PFSK-1 (cell line): Measurements from ENCODE around the gene IPO11.

ENCODE experiments used
- FOXP2 ChIP-seq: optimal IDR thresholded peaks from 2 replicates; pipeline ENCODE3; 2011; ENCODE audit warnings: borderline replicate concordance, control low read depth, inconsistent platforms; ENCODE audit not compliant: insufficient read depth; ENCODE audit errors: extremely low read length, extremely low read depth
- POLR2AphosphoS5 ChIP-seq: IDR thresholded peaks from 2 replicates; pipeline ENCODE4 v1.6.1; 2012; ENCODE audit warnings: low read depth, mild to moderate bottlenecking, control low read depth, low read length, moderate library complexity
- SIN3A ChIP-seq: IDR thresholded peaks from 2 replicates; pipeline ENCODE4 v1.6.1; 2012; ENCODE audit warnings: mild to moderate bottlenecking, low read length, moderate library complexity, borderline replicate concordance; ENCODE audit not compliant: insufficient read depth
- TAF1 ChIP-seq: IDR thresholded peaks from 2 replicates; pipeline ENCODE4 v1.6.1; 2012; ENCODE audit warnings: low read length, control low read depth, borderline replicate concordance; ENCODE audit not compliant: insufficient read depth
- TF ChIP-seq, protein P1 (sequence below), 2 experiments: IDR thresholded peaks; 2 replicates each; pipeline versions ENCODE4 v1.6.1 to v1.8.0; 2011 to 2012; ENCODE audit warnings: low read depth in 2 of 2, low read length in 2 of 2, control low read depth in 1 of 2, inconsistent platforms in 1 of 2, mild to moderate bottlenecking in 1 of 2, moderate library complexity in 1 of 2; ENCODE audit not compliant: insufficient read depth in 1 of 2

Gene IPO11

DNA sequence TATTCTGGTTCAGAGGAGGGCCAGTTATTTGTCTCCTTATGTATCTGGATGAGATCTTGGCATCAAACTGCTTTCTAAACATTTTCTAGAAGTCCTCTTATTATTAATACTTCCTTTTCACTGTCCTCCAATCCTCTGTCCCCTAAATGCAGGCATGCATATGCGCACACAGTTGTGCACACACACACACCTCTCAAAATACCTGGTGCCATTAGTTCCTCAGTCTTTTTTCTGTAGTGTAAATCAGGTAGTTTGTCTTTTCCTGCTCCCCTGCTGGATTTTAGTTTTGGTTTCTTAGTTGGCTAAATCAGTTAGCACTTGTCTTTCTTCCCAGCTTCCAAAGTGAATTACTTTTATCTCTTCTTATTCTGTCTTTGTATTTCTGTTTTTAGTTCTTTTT, 110.2 kb downstream of the IPO11 start:
- no peak for TF ChIP-seq POLR2AphosphoS5
- no peak for TF ChIP-seq TAF1
- TF ChIP-seq SIN3A: no peak
- no peak for TF ChIP-seq FOXP2
- TF ChIP-seq, protein P1, sequence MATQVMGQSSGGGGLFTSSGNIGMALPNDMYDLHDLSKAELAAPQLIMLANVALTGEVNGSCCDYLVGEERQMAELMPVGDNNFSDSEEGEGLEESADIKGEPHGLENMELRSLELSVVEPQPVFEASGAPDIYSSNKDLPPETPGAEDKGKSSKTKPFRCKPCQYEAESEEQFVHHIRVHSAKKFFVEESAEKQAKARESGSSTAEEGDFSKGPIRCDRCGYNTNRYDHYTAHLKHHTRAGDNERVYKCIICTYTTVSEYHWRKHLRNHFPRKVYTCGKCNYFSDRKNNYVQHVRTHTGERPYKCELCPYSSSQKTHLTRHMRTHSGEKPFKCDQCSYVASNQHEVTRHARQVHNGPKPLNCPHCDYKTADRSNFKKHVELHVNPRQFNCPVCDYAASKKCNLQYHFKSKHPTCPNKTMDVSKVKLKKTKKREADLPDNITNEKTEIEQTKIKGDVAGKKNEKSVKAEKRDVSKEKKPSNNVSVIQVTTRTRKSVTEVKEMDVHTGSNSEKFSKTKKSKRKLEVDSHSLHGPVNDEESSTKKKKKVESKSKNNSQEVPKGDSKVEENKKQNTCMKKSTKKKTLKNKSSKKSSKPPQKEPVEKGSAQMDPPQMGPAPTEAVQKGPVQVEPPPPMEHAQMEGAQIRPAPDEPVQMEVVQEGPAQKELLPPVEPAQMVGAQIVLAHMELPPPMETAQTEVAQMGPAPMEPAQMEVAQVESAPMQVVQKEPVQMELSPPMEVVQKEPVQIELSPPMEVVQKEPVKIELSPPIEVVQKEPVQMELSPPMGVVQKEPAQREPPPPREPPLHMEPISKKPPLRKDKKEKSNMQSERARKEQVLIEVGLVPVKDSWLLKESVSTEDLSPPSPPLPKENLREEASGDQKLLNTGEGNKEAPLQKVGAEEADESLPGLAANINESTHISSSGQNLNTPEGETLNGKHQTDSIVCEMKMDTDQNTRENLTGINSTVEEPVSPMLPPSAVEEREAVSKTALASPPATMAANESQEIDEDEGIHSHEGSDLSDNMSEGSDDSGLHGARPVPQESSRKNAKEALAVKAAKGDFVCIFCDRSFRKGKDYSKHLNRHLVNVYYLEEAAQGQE (IDR thresholded peaks at IDR 0.05; ENCODE audit: insufficient read depth in 1 of 2, low read depth in 2 of 2, low read length in 2 of 2): no peak

DNA sequence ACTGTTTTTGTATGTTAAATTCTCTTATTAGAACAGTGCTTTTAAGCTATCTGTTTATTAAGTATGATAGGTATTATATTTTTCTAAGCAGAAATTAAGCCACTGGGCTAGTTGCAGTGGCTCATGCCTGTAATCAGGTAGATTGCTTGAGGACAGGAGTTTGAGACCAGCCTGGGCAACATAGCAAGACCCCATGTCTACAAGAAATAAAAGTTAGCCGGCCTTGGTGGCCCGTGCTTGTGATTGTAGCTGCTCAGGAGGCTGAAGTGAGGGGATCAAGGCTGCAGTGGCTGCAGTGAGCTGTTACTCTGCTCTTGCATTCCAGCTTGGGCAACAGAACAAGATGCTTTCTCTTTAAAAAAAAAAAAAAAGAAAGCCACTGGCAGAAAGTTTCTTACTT, 121.0 kb downstream of the IPO11 start:
- no peak for TF ChIP-seq FOXP2
- TF ChIP-seq, protein P1 (IDR thresholded peaks at IDR 0.05; ENCODE audit: insufficient read depth in 1 of 2, low read depth in 2 of 2, low read length in 2 of 2): no peak
- TF ChIP-seq TAF1: no peak
- no peak for TF ChIP-seq SIN3A
- TF ChIP-seq POLR2AphosphoS5: no peak

DNA sequence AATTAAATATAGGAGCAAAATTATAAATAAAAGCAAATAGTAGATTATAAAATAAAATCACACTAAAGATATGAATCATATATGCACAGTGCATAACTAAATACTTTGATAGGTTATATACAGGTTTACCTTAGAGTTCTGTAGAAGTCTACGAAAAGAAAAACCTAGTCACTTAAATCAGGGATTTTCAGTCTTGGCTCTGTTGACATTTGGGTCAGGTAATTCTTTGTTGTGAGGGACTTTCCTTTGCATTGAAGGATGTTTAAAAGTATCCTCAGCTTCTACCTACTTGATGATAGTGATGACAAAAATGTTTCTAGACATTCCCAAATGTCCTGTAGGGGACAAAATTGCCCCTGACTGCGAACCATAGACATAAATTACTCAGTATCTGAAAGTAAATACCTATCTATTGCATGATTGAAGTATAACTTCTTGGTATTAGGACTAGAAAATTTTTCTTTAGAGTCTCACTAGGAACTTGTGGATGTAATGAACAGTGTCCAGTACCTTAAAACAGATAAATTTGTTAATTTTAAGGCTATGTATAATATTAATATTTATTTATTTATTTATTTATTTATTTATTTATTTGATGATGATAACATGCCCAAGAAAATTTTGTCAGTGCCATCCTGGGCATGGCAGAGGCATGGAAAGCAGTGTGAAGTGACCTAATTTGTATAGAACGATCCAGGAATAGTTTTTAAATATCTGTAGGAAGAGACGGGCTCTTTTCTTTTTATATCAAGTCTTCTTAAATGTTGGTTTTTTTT, 122.1 kb downstream of the IPO11 start:
- TF ChIP-seq SIN3A (no peak), TAF1 (no peak), FOXP2 (no peak), POLR2AphosphoS5 (no peak)

GRCh38 chr5:62536232-62536631, 123.7 kb downstream of the IPO11 start:
- TF ChIP-seq POLR2AphosphoS5 (no peak), FOXP2 (no peak), TAF1 (no peak), SIN3A (no peak)
- TF ChIP-seq, protein P1 (IDR thresholded peaks at IDR 0.05; ENCODE audit: insufficient read depth in 1 of 2, low read depth in 2 of 2, low read length in 2 of 2): no peak

- no peak for TF ChIP-seq POLR2AphosphoS5
- TF ChIP-seq SIN3A: no peak
- TF ChIP-seq TAF1: no peak
- TF ChIP-seq, protein P1 (IDR thresholded peaks at IDR 0.05; ENCODE audit: insufficient read depth in 1 of 2, low read depth in 2 of 2, low read length in 2 of 2): no peak
- TF ChIP-seq FOXP2: no peak
Observed at GRCh38 chr5:62536783-62537182, 124.2 kb downstream of the IPO11 start.
